GM12892 (cell line): Measurements from ENCODE around the gene MXRA8.

Experiments used
- POLR2A ChIP-seq: IDR thresholded peaks from 2 replicates; pipeline ENCODE4 v1.6.1; 2011; ENCODE audit warnings: low read depth, low read length, control low read depth
- POLR2AphosphoS5 ChIP-seq: IDR thresholded peaks from 2 replicates; pipeline ENCODE4 v1.6.1; 2011; ENCODE audit warnings: low read depth, low read length, control low read depth

DNA sequence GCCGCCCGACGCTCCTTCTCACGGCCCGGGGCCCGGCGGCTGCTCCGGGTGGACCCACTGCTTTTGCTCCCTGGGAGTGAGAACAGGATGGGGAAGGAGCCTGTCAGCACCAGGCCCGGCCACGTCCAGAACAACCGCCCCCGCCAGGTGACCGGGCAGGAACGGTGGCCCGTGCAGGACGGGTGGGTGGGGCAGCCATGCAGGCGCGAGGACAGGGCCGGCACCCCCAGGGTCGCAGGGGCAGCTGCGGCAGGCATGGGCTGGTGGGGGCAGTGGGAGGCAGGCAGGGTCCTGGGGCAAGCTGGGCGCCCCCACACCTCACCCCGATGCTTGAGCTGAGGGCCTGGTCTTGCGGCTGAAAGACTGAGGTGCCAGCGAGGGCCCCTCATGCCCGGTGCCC lies 21.9 kb downstream of the MXRA8 start:
- TF ChIP-seq POLR2A (no peak), POLR2AphosphoS5 (no peak)
